CD4-positive, alpha-beta T cell treated with Interleukin-4 for 1 hour (primary cell): ENCODE results near the gene RBPJ.

Experiments
- DNase-seq, 2 donors: peaks; one replicate each; pipeline ENCODE4 v3.0.0-alpha.2; 2020 to 2022

The RBPJ gene

DNA sequence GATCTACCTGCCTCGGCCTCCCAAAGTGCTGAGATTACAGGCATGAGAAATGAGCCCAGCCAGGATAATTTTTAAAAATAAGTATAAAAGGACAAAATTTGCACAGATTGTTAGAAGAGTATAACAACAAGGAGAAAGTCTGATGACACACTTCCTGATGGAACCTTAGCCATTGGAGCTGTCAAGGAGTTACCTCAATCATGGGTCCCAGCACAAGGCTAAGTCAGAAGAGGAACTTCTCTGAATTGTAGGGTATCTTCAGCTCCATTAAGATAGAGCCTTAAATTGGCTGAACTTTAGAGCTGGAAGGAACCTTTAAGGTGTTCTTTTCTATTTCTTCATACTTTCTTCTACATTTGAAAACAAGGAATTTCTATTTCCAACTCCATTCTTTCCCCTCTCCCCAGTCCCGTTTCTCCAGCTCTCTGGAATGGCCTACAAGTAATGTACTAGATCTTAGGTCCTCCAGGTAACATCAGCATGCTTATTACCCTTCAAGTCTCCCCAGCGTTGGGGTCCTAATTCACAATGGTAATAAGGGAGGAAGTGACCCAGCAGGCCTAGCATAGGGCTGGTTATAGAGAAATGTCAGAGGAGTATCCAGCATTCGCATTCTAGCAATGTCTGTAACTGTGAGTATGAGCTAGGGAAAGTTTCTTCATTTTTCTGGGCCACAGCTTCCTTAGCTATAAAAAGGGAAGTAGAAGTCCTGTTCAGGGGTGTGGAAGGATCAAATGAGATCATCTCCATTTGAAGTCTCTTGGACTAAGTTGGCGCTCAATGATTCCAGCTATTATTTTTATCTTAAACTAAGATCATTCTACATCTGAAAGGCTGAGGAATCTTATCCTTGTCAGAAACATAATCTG, 18.5 kb upstream of the RBPJ start:
- no peak for DNase-seq

DNA sequence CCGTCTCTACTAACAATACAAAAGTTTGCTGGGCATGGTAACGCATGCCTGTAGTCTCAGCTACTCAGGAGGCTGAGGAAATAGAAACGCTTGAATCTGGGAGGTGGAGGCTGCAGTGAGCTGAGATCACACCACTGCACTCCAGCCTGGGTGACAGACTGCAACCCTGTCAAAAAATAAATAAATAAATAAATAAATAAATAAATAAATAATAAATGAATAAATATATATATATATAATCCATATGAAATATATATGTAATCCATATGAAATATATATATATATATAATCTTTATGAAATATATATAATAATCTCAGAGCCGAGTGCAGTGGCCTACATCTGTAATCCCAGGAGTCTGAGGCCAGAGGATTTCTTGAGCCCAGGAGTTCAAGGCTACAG, 17.8 kb upstream of the RBPJ start:
- DNase-seq, result no peak

- DNase-seq, result no peak
These were observed 13.6 kb upstream of the RBPJ start for GRCh38 chr4:26307037-26307800.

- peak in 1 of 2 donors; percentile 38 for DNase-seq
These were observed 12.2 kb upstream of the RBPJ start for GRCh38 chr4:26308568-26308967.

- DNase-seq, result no peak
These were observed 10.6 kb upstream of the RBPJ start for GRCh38 chr4:26310264-26310663.

DNA sequence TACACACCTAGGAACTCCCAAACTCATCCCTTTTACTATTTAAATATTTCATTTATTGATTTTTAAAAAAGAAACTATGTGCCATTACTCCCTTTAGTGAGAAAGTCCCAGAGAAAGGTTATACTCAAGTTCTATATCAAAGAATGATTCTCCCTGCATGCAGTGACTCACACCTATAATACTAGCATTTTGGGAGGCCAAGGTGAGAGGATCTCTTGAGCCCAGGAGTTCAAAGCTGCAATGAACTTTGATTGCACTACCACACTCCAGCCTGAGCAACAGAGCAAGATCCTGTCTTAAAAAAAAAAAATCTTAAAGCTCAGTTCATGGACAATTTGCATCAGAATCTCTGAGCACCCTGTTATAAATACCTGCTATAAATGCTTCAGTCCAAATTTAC, 9.2 kb upstream of the RBPJ start:
- no peak for DNase-seq

DNA sequence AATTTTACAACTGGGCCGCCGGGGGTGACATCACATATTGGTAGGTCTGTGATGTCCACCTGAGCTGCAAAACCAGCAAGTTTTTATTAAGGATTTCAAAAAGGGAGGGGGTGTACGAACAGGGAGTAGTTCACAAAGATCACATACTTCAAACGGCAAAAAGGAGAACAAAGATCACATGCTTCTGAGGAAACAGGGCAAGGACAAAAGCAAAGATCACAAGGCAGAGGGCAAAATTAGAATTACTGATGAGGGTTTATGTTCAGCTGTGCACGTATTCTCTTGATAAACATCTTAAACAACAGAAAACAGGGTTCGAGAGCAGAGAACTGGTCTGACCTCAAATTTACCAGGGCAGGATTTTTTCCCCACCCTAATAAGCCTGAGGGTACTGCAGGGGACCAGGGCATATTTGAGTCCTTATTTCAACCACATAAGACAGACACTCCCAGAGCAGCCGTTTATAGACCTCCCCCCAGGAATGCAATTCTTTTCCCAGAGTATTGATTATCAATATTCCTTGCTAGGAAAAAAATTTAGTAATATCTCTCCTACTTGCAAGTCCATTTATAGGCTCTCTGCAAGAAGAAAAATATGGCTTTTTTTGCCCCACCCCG, 5.4 kb upstream of the RBPJ start:
- peak in 1 of 2 donors; percentile 23 for DNase-seq

- no peak for DNase-seq
These were observed 3.0 kb upstream of the RBPJ start for GRCh38 chr4:26317766-26318165.

GRCh38 chr4:26319467-26319948, 1.3 kb upstream of the RBPJ start:
- DNase-seq, result peak; percentile 98 to 99

DNA sequence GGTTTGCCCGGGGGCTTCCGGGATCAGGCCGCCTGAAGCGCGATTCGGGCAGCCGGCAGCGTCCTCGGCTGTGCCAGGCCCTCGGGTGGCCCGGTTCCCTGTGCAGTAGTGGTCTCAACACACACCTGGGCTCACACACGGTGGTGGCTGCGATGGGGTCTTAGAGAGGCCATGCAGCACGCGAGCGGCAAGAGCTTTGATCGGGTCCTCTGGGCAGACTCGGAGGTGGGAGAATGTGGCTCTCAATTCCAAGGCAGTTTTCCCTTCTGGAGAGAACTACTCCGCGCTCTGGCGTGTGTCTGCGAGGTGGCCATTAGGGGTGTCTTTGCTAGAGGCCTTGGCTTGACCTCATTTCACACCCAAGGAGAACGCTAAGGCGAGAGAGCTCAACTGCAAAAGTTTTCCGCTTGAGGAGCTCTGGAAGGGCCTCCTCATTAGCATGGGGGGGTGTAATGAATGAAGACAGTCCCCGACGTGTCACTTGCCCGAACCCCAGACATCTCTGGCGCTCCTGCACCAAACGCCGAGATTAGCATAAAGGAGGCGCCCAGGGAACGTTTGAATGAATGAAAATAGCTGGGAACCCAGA, 771 bp upstream of the RBPJ start:
- DNase-seq, result peak in 1 of 2 donors; percentile 50

GRCh38 chr4:26321373-26322221, 783 bp downstream of the RBPJ start:
- peak in 1 of 2 donors; percentile 40 for DNase-seq

DNA sequence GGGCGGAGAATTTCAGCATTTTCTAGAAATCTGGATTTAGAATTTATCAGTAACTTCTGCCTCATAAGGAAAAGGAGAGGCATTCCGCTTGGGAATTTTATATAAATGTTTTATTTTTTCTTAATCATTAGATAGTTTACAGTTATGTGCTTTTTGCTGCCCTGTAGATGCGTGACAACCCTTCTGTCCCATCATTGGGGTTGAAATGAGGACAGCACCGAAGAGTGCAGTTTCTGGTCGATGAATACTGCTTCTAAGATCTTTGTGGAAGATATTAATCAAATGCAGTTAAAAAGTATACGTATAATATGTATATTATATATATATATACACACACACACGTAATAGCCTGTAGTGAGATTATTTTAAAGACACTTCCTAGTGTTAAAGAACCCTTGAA, 1.5 kb downstream of the RBPJ start:
- no peak for DNase-seq

- DNase-seq, result no peak
These were observed 3.0 kb downstream of the RBPJ start for GRCh38 chr4:26323821-26324220.

DNA sequence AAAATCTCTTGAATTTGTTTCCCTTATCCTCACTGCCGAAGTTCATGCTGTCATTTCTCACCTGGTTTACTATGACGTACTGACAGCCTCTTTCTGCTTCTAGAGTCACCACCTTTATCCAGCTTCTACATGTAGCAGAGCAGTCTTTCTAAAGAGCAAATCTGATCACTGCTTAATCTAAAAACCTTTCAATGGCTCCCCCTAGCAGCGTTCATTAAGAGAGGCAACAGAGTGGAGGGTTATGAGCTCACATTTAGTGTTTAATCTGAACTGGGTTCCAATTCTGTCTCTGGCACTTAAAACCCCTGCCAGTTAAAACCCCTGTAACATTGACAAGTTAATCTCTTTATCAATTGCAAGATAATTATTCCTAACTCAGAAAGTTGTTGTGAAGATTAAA, 4.4 kb downstream of the RBPJ start:
- DNase-seq, result peak; percentile 21 to 73

DNA sequence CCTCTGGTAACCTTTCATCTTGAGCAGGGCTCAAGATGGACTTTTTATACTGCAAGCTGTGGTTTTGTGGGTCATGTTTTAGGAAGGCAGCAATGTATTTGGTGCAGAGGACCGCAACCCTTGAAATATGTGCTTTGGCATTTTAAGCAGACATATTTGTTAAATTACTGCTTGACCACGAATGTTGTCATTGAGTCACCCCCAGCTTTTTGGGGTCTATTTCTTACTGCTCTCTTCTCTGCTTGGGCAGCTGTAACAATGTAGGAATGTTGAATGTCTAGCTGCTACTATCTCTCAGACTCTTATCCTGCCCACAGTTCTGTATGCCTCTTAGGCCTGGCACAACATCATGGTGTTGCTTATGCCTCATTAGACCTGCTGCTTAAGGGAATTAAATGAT, 6.0 kb downstream of the RBPJ start:
- no peak for DNase-seq

- DNase-seq, result peak in 1 of 2 donors; percentile 72
These were observed 9.5 kb downstream of the RBPJ start for GRCh38 chr4:26330186-26330787.

DNA sequence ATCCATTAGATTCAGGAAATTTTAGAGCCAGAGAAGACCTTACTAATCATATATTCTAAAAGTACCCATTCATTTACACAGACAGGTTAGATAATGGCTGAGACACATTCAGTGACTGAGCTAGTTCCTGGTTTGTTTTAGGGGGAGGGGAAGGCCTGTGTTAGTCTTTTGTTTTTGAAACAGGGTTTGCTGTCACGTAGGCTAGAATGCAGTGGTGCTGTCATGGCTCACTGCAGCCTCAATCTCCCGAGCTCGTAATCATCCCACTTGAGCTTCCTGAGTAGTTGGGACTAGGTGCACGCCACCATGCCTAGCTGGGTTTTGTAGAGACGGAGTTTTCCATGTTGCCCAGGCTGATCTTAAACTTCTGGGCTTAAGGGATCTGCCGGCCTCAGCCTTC, 10.1 kb downstream of the RBPJ start:
- DNase-seq, result no peak

DNA sequence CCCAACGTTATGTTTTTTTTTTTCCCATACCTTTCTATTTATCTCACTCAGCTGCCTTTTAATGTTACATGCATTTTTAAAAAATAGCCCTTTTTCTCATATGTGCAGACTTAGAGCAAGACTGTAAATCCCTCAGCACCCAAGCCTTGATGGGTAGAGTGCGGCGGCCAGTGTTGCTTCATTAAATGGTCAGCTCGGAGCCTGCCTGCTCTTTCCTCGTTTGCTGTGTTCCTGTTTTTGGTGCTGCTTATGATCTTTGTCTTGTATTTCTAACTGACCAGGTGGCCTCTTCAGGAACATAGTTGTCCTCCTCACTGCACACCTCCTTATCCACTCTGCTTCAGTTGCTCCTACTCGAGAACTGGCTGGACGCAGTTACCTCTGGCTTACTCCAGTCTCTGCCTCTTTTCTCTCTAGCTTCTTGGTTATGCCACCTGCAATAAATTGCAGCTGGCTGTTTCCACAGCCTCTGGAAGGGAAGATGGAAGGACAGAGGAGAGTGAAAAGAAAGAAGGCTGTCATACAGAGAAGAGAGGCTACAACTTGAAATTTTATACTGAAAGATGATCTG, 10.7 kb downstream of the RBPJ start:
- no peak for DNase-seq

DNA sequence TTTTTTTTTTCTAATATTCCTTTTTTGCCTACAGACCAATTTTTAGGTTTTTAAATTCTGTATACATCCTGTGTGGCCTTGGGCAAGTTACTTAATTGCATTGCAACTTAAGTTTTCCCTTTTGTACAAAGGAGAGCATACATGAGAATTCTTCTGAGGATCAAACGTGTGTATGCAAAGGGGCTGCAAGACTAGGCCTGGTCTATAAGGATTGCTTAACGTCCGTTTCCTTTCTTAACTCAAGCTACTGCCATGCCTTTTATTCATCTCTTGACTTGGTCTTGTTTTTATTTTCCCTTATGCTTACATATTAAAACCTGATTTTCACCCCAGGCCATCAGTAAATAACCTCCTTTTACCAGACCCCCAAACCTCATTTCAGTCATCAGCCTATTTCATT, 13.6 kb downstream of the RBPJ start:
- no peak for DNase-seq

GRCh38 chr4:26337612-26338011, 16.8 kb downstream of the RBPJ start:
- DNase-seq, result no peak

DNA sequence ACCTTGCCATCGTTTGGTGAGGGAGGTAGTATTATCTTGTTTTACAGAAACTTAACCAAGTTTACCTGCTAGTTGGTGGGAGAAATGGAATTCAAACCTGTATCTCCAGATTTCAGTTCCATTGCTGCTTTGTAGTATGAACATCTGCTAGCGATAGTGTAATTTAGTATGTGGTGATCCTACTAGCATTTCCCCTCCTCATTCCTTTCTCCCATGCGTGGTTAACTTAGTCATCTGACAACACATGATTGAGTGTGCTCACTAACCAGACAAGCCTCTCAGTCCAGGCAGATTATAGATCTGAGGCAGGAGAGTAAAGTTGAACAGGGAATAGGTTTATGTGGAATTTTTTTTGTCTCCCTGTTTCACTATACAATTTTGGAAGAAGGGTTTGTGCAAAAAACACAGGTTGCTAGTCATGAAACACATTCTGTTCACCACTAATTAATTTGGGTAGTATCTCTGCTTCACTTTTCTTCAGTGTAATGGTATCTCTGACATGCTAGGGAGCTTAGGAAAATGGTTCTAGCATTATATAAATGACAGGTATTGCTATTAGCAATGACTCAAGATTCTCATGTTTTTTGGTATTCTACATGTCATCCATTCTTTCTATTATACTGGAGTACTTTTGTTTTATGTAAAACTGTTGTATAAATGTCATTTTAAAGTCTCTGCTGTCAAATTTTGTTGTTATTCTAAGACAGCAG, 21.7 kb downstream of the RBPJ start:
- no peak for DNase-seq
